HG03565 (cell line): ENCODE data around the gene RAB12.
"Not testable (repeated sequence)": the region's sequence is repeated elsewhere in the genome, so short reads cannot be mapped to it uniquely, and the experiment has no call there.

Experiments used
- ATAC-seq: cut with Tn5 transposase; IDR thresholded peaks from one replicate; pipeline ENCODE4 v1.9.1; 2021; ENCODE audit warnings: mild to moderate bottlenecking, moderate library complexity; ENCODE audit not compliant: unreplicated experiment

Gene RAB12, protein sequence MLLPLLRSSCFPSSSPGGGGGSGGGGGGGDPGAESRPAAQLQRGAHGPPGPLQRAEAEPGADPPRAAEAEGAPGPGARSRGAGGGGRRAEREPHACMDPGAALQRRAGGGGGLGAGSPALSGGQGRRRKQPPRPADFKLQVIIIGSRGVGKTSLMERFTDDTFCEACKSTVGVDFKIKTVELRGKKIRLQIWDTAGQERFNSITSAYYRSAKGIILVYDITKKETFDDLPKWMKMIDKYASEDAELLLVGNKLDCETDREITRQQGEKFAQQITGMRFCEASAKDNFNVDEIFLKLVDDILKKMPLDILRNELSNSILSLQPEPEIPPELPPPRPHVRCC

DNA sequence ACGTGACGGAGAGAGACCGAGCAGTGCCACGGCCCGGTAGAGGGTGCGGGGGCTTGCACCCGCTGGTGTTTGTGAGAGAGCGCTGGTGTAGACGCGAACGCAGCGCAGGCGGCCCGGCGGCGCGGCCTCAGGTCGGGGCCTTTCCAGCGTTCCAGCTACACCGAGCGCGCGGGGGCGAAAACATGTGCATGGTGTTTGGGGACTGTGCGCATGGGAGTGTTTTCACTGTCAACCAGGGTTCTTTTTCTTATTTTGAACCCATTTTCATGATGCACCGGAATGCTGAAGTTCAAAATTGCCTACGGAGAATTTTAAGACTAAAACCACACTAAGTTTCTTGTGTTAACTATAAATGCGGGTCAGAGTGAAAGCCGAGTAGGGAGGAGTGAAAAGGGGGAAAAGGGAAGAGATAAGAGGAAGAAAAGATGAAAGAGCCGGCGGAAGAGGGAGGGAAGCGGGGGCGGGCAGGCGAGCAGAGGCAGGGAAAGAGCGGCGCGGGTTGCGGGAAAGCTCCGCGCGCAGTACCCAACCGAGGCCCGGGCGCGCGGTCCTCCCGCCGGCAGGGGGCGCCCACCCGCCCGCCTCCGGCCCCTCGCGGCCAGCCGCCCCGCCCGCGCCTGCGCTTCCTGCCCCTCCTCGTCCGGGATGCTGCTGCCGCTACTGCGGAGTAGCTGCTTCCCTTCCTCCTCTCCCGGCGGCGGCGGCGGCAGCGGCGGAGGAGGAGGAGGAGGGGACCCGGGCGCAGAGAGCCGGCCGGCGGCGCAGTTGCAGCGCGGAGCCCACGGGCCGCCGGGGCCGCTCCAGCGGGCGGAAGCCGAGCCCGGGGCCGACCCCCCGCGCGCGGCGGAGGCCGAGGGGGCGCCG is at the start of gene RAB12:
Gene RAB12, plus strand, starts transcription at position 643 of the 864 bp plus-strand sequence. Its CDS starts 3 bp downstream, at position 646.
- peak; percentile 47 for ATAC-seq

GRCh38 chr18:8559612-8560186 is 49.5 kb upstream of the RAB12 start:
- no peak for ATAC-seq

- no peak for ATAC-seq
Observed at GRCh38 chr18:8561123-8561910, 47.9 kb upstream of the RAB12 start.

- no peak for ATAC-seq
Observed at GRCh38 chr18:8562070-8562469, 47.2 kb upstream of the RAB12 start.

DNA sequence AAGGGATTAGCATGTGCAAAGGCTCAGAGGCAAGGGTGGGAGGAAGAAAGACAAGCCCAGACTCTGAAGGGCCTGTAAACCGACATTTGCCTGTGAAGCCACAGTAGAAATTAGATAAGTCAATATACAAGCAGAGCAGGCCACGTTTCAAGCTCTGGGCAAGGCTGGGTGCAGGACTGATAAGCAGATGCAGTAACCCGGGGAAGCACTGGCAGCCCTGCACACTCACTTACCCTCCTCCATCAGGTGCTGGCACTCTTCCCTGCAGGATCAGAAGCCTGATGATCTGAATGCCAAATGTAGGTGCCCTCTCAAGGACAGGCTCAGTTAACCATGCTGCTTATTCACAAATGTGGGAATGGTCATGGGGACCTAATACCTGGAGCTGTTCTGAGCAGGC is 46.3 kb upstream of the RAB12 start:
- ATAC-seq, result no peak

GRCh38 chr18:8571399-8571798 is 37.8 kb upstream of the RAB12 start:
- ATAC-seq, result no peak

GRCh38 chr18:8573766-8574165 is 35.5 kb upstream of the RAB12 start:
- not testable (repeated sequence) for ATAC-seq

DNA sequence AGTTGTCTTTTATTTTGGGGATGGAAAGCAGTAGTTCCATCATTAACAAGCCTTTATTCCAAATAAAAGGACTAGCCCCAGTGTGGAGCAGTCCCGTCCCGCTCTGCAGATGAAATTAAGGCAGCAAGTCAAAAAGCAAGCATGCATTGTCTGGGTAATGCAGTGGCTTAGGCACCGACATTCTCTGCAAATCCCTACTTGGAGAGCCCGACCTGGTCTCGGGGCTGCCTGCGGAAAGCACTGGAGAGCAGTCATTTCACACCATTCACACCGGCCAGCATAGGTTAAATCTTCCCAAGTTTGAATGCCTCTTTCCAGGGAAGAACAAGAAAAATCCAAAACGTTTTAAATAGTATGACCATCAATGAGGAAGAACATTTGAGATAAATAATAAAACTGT is 24.4 kb upstream of the RAB12 start:
- ATAC-seq, result no peak

DNA sequence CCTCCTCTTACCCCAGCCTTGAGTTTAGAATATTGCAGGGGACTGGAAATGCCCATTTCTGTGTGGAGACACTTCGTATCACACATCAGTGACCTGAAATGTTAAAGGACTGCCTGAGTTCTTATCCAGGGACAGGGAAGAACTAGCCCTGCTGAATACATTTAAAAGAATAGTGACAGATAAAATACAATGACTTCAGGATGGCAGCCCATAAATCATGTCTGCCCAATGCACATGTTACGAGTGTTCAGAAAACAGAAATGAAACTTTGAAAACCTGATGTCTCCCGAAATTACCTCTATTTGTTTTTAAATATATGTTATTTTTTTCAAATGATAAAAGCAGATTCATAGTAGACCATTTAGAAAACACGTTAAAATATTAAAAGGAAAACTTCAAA is 22.3 kb upstream of the RAB12 start:
- no peak for ATAC-seq

- no peak for ATAC-seq
Observed at GRCh38 chr18:8595445-8595844, 13.8 kb upstream of the RAB12 start.

GRCh38 chr18:8601277-8602032 is 7.8 kb upstream of the RAB12 start:
- ATAC-seq, result peak; percentile 67

DNA sequence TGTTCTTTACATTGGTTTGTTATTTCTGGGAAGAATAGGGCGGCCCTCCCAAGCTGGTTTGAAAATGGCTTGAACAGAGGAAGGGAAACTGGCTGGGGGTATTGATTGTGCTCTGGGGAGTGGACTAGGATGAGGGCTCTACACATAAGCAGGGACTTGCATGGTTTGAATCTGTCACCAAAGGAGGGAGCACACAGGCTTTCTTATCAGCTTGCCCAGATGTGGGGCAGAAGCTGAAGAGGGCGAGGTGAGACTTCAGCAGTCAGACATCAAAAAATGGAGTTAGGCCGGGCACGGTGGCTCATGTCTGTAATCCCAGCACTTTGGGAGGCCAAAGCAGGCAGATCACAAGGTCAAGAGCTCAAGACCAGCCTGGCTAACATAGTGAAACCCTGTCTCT is 7.2 kb upstream of the RAB12 start:
- ATAC-seq, result no peak

GRCh38 chr18:8602557-8602956 is 6.7 kb upstream of the RAB12 start:
- no peak for ATAC-seq

- no peak for ATAC-seq
Observed at GRCh38 chr18:8603663-8604520, 5.3 kb upstream of the RAB12 start.

DNA sequence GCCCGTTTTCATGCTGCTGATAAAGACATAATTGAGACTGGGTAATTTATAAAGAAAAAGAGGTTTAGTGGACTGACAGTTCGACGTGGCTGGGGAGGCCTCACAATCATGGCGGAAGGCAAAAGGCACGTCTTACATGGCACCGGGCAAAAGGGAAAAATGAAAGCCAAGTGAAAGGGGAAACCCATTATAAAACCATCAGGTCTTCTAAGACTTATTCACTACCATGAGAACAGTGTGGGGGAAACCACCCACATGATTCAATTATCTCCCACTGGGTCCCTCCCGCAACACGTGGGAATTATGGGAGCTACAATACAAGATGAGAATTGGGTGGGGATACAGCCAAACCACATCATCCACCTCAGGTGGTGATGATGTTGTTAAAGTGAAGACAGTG is 3.3 kb upstream of the RAB12 start:
- no peak for ATAC-seq

GRCh38 chr18:8607776-8608742 is 1.2 kb upstream of the RAB12 start:
- peak; percentile 28 for ATAC-seq

GRCh38 chr18:8609659-8610458 is 622 bp downstream of the RAB12 start:
- ATAC-seq, result no peak
